NCI-H1105 treated with DMSO at 0.1 percent for 48 hours (cell line): Measurements from ENCODE around the gene WHRN.

ENCODE experiments used
- DNase-seq: peaks from one replicate; lab custom pipeline; 2025; lab: John Stamatoyannopoulos, UW

WHRN gene

DNA sequence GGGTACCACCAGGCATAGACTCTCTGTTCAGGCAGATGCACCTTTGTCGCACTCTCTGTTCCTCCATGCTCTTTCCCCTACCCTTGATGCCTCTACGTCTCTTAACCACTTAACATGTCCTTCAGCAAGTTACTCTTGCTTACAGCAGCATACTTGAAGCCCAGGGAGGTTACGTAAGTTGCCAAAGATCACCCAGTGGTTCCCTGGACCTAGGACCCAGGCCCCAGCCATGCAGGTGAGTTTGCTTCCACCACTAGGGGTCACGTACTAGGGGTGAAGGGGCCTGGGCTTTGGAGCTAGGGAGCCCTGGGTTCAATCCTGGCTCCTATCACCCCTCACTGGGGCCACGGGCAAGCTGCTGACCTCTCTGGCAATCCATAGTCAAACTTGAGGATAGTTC is 126.4 kb downstream of the WHRN start:
- DNase-seq = no peak

DNA sequence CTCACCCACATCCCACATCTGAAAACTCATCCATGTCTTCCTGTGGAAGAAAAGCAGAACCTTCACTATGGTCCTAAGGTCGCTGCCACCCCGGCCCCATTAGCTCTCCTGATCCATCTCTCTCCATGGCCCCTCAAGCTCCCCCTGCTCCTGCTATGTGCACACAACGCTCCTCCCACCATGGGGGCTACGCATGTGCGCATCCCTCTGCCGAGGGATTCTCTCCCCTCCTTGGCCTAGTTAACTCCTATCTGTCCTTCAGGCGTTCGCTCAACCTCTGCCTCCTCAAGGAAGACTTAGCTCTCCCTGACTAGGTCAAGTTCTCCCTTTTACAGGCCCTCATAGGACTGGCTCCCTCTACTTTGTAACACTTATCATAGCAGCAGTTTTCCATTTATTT is 127.3 kb downstream of the WHRN start:
- no peak for DNase-seq

DNA sequence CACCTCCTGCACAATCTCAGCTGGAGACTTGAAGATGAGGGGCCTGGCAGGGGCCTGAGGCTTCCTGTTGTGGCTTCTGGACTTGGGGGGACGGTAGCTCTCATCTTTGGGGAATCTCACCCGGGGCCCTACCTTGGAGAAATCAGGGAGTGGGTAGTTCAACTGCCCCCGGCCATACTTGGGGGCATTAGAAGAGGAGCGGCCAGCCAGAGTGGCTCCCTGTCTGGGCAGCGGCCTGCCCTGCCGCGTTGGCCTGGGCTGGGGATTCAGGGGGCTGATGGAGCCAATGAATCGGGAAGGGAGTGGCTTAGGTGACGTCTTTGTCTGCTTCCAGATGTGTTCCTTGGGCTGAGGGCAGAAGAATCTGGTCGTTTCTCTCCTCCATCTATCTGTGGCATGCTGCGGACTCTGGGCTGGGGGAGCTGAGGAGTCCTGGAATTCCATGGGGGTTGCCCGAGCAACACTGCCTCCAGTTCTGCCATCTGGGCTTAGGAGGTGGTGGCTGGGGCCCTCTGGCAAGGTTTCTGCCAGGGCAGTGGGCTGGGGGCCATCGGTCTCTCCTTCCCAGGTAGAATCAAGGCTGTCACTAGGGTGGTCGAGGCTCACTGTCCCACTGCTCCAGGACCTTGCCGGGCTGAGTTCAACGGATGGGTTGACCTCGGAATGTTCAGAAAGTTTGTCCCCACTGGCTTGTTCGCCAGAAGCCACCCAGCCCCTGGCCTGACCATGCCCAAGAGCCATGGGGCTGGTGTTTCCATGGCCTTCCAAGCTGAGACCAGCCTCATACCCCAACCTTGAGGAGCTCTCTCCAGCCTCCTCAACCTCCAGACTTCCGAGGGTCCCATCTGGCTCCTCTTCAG is 128.5 kb downstream of the WHRN start:
- DNase-seq = no peak

DNA sequence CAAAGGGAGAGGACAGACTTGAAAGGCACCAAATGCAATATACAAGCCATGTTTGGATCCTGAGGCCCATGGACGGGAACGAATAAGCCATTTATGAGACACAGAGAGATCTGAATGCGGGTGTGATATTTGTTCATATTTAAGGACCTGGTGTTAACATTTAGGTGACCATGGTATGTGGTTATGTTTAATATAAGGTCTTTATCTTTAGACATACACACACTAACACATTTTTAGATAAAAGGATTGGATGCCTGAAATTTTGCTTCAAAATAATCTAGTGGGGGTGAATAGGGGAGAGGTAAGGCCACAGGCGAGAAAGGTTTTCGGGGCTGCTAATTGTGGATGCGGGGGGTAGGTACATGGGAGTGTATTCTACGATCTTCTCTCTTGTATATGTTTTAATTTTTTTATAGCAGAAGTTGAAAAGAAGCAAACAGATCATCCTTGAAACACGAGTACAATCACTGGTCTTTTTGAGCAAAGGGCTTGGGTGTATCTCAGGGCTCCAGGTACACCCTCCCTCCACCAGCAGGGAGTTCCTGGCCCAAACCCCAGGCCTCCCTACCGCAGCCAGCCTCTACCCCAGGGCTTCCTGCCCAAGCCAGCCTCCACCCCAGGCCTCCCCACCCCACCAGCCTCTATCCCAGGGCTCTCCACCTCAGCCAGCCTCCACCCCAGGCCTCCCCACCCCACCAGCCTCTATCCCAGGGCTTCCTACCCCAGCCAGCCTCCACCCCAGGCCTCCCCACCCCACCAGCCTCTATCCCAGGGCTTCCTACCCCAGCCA is 129.7 kb downstream of the WHRN start:
- no peak for DNase-seq

DNA sequence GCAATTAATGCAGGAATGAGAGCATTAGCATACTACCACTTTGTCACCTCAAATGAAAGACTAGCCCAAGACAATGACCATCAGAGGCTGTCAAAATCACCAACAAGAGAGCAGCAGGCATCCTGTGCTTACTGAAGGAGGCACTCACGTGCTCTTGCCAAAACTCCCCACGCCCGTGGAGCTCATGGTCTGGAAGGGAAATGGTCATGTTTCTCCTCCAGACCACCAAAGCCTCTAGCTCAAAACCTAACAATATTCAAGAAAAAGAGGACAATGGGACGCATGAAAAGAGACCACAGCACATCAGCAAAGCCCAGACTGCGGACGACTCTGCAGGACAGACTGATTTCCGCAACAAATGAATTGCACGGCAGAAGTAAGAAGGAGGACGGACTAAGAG is 130.3 kb downstream of the WHRN start:
- no peak for DNase-seq

DNA sequence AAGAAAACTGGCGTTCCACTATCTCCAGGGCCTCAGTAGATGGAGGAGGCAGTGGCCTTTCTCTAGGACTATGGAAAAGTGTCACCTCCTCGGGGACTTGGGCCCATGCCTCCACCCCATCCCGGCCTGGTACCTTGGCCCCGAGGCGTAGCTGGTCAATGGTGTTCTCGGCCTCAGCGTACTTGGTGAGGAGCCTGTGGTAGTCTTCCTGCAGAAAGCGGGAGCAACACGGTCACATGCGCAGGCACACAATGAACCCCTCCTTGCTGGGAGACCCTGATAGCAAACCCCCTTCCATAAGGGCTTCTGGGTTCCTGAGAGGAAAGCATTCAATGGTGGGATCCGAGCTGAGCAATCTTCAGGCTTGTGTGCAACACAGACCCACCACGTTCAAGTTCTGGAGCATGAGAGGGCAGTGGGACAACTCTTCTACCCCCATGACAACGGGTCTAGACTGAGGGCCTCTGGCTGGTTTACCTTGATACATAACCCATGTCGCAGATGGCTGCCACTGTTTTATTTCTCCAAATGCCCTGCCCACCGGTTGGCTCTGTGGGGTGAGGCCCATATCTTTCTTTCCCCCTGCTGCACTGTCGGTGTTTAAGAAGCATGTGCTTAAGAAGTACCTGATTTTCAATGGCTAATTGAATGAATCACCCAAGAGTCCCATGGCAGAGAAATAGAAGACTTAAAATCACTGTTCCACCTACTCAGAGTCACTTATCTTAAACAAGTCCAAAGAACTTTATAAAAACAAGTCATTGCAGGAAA is 131.1 kb downstream of the WHRN start:
- no peak for DNase-seq

DNA sequence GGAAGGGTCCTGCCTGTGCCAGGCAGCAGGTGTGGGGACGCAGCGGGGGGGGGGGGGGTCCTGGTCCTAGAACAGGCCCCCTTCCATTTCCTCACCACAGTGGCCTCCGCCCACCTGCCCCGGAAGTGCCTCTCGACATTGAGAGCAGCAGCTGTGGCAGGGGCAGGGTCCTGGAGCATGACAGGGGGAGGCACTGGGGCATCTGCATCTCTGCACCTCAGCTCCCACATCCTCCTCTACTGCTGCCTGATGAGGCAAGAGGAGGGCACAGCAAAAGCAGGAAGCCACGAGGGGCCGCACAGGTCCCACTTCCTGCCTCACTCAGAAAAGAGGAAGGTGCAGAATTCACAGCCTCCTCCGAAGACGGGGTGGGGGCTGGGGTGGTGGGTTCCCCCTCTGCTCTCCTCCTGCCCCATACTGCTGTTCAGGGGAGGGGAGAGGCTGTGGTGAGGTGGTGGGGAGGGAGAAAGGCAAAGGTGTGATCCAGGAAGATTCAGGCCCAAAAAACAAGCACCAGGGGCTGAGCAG is 132.3 kb downstream of the WHRN start:
- no peak for DNase-seq

DNA sequence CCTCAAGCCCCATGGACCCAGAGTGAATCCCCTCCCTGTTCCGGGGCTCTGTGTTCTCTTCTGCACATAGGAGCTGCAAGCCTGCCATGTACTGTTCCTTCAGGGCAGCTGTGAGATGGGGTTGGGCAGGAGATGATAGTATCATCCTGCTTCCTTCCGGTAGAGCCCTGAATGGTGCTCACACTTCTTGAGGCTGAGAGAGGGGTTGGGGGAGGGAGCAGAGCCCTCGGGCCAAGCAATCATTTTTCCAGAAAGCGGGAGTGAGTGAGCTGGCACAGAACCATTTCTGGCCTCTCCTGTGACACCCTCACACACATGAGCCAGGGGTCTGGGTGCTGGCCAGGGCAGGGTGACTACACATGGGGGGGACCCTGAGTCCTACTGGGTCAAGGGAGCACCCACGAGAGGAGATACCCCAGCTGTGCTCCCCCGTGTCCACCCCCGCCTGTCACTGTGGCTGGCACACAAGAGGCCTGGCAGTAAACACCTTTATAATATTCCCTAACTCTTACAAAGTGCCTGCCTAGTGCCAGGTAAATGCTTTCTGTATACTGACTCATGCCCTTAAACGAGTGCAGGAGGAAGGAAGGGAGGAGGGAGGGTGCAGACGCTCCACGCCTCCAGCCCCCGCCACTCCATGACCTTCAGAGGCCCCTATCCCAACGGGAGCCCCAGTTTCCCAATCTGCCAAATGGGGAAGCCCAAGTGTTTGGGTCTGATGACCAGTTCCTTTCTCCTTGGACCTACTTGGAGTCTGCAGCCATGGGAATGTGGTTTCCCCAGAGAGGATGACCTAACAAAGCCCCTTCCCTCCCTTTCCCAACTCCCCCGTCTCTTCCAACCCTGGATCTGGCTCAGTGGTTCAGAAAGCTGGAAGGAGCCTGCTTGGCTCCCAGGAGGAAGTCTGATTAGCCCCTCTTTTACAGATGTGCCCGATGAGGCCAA is 133.0 kb downstream of the WHRN start:
- no peak for DNase-seq

DNA sequence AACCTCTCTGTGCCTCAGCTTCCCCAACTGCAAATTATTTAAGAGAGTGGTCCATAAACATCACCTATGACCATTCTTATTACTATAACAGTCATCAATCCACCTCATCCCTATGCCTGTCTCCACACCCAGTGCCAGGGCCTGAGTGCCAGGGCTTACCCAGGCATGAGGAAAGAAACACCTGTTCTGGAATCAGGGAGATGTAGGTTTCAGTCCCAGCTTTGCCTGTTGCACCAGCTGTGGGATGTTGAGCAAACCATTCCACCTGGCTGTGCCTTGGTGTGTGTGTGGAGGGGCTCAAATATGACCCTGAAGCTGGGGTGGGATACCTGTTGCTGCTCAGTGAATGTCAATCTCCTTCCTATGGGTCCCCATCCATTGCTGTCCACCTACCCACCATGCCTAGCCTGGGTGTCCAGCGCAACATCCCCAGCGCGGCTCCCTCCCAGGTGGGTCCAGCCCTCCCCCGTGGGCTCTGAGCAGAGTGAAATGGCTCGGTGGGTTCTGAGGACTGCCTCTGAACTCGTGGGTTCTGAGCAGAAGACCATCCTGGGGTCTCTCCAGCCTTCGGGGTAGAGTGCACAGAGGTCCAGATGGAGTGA is 133.8 kb downstream of the WHRN start:
- no peak for DNase-seq

DNA sequence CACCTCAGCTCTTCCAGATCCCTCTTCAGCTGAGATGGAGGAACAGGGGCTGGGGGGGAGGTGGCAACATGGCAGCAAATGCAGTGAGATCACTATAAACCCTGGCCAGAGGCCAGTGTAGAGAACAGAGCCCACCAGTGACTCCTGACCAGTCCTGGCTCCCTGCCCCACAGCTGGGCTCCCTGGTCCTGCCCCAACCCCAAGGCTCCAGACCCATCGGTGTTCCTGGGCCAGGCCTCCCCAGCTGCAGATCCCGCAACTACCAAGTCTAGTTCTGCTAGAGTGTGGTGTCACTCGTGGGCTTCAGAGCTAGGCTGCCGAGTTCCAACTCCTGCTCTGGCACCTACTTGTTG is 134.3 kb downstream of the WHRN start:
- DNase-seq = no peak

DNA sequence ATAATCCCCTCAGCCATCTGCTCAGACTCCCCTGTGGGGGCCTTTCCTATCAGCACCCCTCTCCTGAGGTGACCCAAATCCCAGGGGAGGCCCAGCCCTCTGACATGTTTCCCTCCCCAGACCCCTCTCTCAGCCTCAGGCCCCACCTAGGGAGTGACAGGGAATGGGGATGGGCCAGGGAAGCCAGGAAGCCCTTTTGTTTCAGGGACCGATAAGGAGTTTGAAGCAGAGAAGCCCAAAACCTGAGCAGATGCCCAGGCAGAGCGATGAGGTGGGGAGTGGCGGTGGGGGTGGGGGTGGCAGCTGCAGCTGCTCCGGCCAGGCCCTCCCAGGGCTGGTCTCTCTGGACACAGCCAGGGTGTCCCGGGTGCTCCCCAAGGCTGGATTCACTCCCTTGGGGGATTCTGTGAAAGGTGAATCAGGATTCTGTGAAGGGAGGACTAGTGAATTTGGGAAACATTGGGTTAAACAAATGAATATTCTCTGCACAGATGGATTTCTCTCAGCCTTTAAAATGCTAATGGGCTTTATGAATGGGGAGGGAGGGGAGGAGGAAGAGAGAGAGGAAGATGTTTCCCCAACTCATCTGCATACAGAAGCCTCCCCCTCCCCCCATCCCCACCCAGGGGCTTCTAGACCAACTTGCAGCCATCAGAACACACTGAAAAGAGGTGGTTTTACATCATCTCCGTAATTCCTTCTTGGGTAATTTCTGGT is 134.9 kb downstream of the WHRN start:
- no peak for DNase-seq

DNA sequence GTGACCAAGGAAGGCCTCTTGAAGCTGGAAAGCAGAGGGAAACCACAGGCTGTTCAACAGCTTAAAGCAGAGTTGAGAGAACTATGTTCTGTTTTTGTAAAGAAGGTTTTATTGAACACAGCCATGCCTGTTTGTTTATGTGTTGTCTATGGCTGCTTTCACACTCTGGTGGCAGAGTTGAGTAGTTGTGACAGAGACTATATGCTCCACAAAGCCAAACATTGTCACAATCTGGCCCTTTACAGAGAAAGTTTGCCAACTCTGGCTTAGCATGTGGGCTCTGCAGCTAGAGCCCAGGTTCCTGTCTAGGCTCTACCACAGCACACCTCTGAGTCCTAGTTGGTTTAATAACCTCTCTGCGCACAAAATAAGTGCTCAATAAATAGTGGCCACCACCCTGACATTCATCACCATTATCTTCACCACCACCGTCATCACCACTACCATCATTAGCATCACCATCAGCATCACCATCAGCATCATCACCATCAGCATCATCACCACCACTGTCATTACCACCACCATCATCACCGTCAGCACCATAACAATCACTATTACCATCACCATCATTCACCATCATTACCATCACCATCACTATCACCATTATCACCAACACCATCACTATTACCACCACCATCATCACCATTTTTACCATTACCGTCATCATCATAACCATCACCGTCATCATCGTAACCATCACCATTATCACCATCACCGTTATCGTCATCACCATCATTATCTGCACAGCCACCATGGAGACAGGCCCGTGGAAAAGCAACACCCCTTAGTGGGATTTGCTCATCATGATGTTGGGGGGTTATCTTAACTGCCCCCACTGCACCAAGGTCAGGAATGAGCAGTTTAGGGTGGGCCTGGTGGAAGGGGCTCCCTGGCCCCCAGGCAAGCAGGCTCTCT is 135.8 kb downstream of the WHRN start:
- no peak for DNase-seq

DNA sequence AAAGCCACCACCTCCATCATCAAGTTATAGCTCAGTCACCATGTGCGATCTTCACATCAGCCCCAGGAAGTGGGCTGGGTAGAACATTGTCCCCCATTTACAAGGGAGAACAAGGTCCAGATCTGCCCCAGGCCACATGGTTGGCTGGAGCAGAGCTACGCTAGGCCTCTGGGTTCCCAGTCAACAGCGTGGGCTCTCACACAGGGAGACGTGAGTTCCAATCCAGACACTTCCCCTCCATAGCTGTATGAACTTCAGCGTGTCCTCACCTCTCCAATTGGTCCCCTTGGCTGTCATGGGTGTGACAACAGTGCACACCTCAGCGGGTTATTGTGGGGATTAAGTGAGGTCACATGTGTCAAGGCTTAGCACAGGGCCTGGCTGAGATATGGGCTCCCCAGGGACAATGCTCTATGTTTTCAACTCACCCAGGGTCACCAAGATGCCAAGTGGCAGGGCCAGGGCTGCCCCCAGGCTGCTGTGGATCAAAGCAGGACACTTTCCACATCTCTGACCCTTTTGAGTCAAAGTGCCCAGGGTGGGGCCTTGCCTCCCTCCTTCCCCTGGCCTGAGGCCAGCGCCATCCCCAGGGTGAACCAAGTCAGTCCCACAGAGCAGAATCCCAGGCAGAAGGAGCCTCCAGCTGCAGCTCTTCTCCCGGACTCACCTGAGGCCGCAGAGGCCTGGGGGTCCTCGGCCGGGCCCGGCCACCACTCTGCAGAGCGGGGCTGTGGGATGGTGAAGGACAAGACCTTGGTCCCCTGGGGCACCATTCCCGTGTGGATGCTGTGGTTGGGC is 137.3 kb downstream of the WHRN start:
- no peak for DNase-seq

DNA sequence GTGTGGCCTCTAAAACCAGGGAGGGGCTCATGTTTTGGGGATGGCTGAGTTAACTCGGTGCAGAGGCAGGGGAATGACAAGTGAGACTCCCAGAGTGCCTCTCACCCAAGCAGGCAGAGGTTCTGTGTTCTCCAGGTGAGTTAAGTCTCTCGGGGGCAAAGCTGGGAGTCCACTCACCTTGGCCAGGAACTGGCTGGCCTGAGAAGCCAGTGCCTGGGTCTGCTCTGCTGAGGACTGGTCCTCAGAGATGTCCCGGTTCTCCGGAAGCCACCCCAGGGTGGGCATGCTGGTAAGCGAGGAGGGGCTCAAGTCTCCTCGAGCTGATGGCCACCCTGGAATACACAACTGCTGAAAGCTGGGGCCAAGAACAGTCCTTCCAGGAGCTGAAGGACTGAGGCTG is 137.9 kb downstream of the WHRN start:
- DNase-seq = no peak

DNA sequence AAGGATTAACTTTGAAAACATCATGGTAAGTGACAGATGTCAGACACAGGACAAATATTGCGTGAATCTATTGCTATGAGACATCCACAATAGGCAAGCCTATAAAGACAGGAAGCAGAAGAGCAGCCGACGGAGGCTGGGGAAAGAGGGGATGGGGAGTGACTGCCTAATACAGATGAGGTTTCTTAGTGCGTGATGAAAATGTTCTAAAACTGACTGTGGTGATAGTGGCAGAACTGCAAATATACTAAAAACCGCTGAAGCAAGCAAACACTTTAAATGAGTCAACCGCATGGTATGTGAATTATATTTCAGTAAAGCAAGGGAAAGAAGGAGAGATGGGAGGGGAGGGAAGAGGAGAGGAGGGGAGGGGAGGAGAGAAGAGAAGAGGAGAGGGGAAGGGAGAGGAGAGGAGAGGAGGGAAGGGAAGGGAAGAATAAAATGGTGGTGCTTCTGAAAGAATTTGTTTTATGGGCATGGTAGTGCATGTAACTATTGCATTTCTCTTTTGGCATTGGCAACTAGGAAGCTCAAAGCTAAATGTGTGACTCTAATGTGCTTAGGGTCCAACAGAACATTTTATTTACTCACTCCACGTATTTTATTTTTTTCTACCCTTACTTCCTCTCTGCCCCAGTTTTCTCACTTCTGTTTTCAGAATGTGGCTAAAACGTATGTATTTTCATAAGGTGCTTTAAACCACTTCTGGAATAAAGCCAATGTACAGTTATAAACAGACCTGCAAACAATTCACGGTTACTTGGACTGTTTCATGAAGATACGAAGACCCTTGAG is 138.7 kb downstream of the WHRN start:
- DNase-seq = no peak

DNA sequence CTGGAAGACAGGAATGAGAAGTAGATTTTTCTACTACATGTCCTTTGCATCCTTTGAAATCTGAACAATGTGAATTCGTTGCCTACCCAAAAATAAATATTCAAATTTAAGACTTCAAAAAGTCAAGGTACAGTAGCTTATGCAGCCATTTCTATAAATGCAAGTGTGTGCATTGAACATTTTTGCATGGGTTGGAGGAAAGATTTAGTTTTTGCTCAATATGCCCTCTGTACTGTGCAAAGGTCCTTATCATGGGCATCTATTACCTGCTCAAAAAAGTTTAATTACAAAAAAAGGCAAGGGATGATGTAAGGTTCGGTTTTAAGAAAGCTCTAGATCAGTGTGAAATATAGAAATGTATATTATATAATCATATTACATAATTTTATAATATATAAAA is 140.1 kb downstream of the WHRN start:
- DNase-seq = no peak
